IMR-90 (cell line): Measurements from ENCODE around the gene PMAIP1.

Experiments
- POLR2A ChIP-seq: IDR thresholded peaks from 2 replicates; pipeline ENCODE4 v1.6.1; 2012; ENCODE audit warnings: mild to moderate bottlenecking, low read depth, low read length
- USF2 ChIP-seq: fragments of 150-350 bp; IDR thresholded peaks from 2 replicates; pipeline ENCODE4 v1.6.1; 2017; ENCODE audit warnings: mild to moderate bottlenecking, antibody characterized with exemption, low read length, low read depth

- TF ChIP-seq POLR2A (no peak), USF2 (no peak)
These were observed 23.9 kb downstream of the PMAIP1 start for GRCh38 chr18:59923539-59924196.
